Measurements from ENCODE around the gene MARCO.

The MARCO gene

GRCh38 chr2:118913131-118913802 is 28.7 kb upstream of the MARCO start:
- H3K4me3 ChIP-seq (ENCODE audit: low read length), result no peak overlapping the region
- H3K9ac ChIP-seq (ENCODE audit: low read depth, low read length), result no peak overlapping the region
- 96% methylated on average over 3 of the region's 3 CpGs for WGBS
- H3K9me3 ChIP-seq (ENCODE audit: insufficient read depth, low read depth, low read length), result no peaks in the 10 kb centered on the region
- no peaks in the 10 kb centered on the region for H3K36me3 ChIP-seq (ENCODE audit: insufficient read depth, low read length)
- no peaks in the 10 kb centered on the region for H3K27me3 ChIP-seq (ENCODE audit: insufficient read depth, low read length)
- H3K27ac ChIP-seq (ENCODE audit: low read depth, low read length), result no peak overlapping the region
- no peaks in the 10 kb centered on the region for H3K4me1 ChIP-seq (ENCODE audit: insufficient read depth, low read length)

- Histone ChIP-seq H3K9me3 (ENCODE audit: insufficient read depth, low read depth, low read length) (no peaks in the 10 kb centered on the region), H3K27me3 (ENCODE audit: insufficient read depth, low read length) (no peaks in the 10 kb centered on the region), H3K36me3 (ENCODE audit: insufficient read depth, low read length) (no peaks in the 10 kb centered on the region), H3K4me3 (ENCODE audit: low read length) (no peak overlapping the region), H3K27ac (ENCODE audit: low read depth, low read length) (no peak overlapping the region), H3K9ac (ENCODE audit: low read depth, low read length) (no peak overlapping the region), H3K4me1 (ENCODE audit: insufficient read depth, low read length) (no peaks in the 10 kb centered on the region)
- WGBS, result 96% methylated on average over 3 of the region's 3 CpGs
These were observed 28.0 kb upstream of the MARCO start for GRCh38 chr2:118913803-118914645.

- Histone ChIP-seq H3K36me3 (ENCODE audit: insufficient read depth, low read length) (no peaks in the 10 kb centered on the region), H3K4me1 (ENCODE audit: insufficient read depth, low read length) (no peaks in the 10 kb centered on the region), H3K9ac (ENCODE audit: low read depth, low read length) (no peak overlapping the region), H3K27me3 (ENCODE audit: insufficient read depth, low read length) (no peaks in the 10 kb centered on the region), H3K27ac (ENCODE audit: low read depth, low read length) (no peak overlapping the region), H3K4me3 (ENCODE audit: low read length) (no peak overlapping the region), H3K9me3 (ENCODE audit: insufficient read depth, low read depth, low read length) (no peaks in the 10 kb centered on the region)
- WGBS, result 88% methylated on average over 9 of the region's 9 CpGs
These were observed 27.1 kb upstream of the MARCO start for GRCh38 chr2:118914721-118915453.

DNA sequence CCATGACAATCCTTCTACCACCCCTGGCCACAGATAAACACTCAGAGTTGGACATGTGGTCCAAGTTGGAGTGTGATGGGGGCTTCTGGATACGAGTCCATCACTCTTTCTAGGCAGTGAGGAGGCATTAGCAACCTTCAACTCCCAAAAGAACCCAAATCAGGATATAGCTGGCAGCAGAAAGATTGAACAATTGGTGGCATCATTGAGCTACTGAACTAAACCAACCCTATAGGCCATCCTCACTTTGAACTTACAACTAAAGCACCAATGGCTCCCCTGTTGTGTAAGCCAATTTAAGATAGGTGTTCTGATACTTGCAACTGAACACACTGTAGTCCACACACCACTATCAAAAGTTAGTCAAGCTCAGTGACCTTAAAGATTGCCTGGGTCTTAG is 24.0 kb upstream of the MARCO start:
- WGBS, result 83% methylated on average over 1 of the region's 1 CpG

DNA sequence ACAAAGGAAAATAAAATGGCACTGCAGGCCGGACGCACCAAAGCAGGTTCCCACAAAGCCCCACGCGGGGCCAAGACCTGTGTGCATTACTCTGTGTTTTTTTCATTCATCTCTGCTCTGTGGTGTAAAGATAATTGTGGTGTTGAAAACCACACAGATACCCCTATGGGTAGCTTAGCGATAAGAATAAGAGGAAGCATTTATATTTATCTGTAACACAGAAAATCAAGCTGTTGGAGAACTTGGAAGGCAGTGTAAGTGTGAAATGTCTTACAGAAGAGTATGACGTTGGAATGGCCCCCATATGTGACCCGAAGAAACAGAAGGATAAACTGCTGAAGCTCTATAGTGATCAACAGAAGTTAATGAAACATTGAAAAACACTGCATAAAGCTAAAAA is 20.3 kb upstream of the MARCO start:
- Histone ChIP-seq H3K27me3 (ENCODE audit: insufficient read depth, low read length) (no peaks in the 10 kb centered on the region; the same call in 1 of the 2 replicates), H3K4me3 (ENCODE audit: low read length) (no peak overlapping the region), H3K36me3 (ENCODE audit: insufficient read depth, low read length) (no peaks in the 10 kb centered on the region), H3K4me1 (ENCODE audit: insufficient read depth, low read length) (no peaks in the 10 kb centered on the region), H3K9ac (ENCODE audit: low read depth, low read length) (no peak overlapping the region), H3K9me3 (ENCODE audit: insufficient read depth, low read depth, low read length) (peaks cover 3% of the 10 kb centered on the region; the same call in 1 of the 2 replicates), H3K27ac (ENCODE audit: low read depth, low read length) (no peak overlapping the region)
- 88% methylated on average over 6 of the region's 7 CpGs for WGBS

More for the DNA sequence above, 24.0 kb upstream of the MARCO start:
- Histone ChIP-seq H3K27ac (ENCODE audit: low read depth, low read length) (no peak overlapping the region), H3K4me1 (ENCODE audit: insufficient read depth, low read length) (no peaks in the 10 kb centered on the region), H3K27me3 (ENCODE audit: insufficient read depth, low read length) (no peaks in the 10 kb centered on the region), H3K9me3 (ENCODE audit: insufficient read depth, low read depth, low read length) (no peaks in the 10 kb centered on the region), H3K36me3 (ENCODE audit: insufficient read depth, low read length) (no peaks in the 10 kb centered on the region), H3K4me3 (ENCODE audit: low read length) (no peak overlapping the region), H3K9ac (ENCODE audit: low read depth, low read length) (no peak overlapping the region)

DNA sequence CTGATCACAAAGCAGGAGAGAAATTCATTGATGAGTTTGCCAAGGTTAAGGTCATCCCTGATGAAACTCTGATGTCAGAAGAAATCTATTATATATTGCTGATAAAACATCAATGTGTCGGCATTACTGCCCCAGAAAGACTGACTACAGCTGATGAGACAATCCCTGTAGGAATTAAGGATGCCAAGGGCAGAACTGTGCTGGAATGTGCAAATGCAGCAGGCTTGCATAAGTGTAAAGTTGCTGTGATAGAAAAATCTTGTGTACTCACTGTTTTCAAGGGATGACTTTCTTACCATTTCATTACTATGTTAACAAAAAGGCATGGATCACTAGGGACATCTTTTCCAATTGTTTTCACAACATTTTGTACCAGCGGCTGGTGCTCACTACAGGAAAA is 19.7 kb upstream of the MARCO start:
- Histone ChIP-seq H3K4me1 (ENCODE audit: insufficient read depth, low read length) (no peaks in the 10 kb centered on the region), H3K4me3 (ENCODE audit: low read length) (no peak overlapping the region), H3K27ac (ENCODE audit: low read depth, low read length) (no peak overlapping the region), H3K27me3 (ENCODE audit: insufficient read depth, low read length) (no peaks in the 10 kb centered on the region; the same call in 1 of the 2 replicates), H3K9ac (ENCODE audit: low read depth, low read length) (no peak overlapping the region), H3K9me3 (ENCODE audit: insufficient read depth, low read depth, low read length) (peaks cover 3% of the 10 kb centered on the region; the same call in 1 of the 2 replicates), H3K36me3 (ENCODE audit: insufficient read depth, low read length) (no peaks in the 10 kb centered on the region)
- 96% methylated on average over 2 of the region's 2 CpGs for WGBS

GRCh38 chr2:118923371-118923770 is 18.6 kb upstream of the MARCO start:
- Histone ChIP-seq H3K27me3 (ENCODE audit: insufficient read depth, low read length) (no peaks in the 10 kb centered on the region; the same call in 1 of the 2 replicates), H3K27ac (ENCODE audit: low read depth, low read length) (no peak overlapping the region), H3K9me3 (ENCODE audit: insufficient read depth, low read depth, low read length) (peaks cover 3% of the 10 kb centered on the region; the same call in 1 of the 2 replicates), H3K9ac (ENCODE audit: low read depth, low read length) (no peak overlapping the region), H3K36me3 (ENCODE audit: insufficient read depth, low read length) (no peaks in the 10 kb centered on the region), H3K4me1 (ENCODE audit: insufficient read depth, low read length) (no peaks in the 10 kb centered on the region), H3K4me3 (ENCODE audit: low read length) (no peak overlapping the region)
- 97% methylated on average over 1 of the region's 1 CpG for WGBS

DNA sequence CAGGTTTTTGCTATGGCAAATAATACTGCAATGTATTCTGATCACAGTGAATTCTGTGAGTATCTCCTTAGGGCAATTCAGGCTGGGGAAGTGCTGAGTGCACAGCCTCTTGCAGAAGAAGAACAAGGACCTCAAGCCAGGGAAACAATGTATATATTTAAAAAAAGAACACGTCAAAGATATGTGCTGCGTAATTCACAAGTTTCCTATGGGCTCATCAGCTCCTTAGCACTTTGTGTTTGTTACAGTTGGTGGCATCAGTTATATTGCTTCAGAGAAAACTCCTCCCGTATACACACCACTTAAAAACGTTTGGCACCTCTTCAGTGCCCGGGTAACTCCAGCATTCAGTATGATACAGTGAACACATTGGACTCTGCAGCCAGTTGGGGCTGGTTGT is 16.5 kb upstream of the MARCO start:
- WGBS, result 84% methylated on average over 5 of the region's 5 CpGs
- Histone ChIP-seq H3K27me3 (ENCODE audit: insufficient read depth, low read length) (no peaks in the 10 kb centered on the region; the same call in 1 of the 2 replicates), H3K4me3 (ENCODE audit: low read length) (no peak overlapping the region), H3K4me1 (ENCODE audit: insufficient read depth, low read length) (no peaks in the 10 kb centered on the region), H3K9me3 (ENCODE audit: insufficient read depth, low read depth, low read length) (peaks cover 3% of the 10 kb centered on the region; the same call in 1 of the 2 replicates), H3K9ac (ENCODE audit: low read depth, low read length) (no peak overlapping the region), H3K36me3 (ENCODE audit: insufficient read depth, low read length) (no peaks in the 10 kb centered on the region), H3K27ac (ENCODE audit: low read depth, low read length) (no peak overlapping the region)

GRCh38 chr2:118925981-118926380 is 16.0 kb upstream of the MARCO start:
- no peaks in the 10 kb centered on the region for H3K36me3 ChIP-seq (ENCODE audit: insufficient read depth, low read length)
- H3K9ac ChIP-seq (ENCODE audit: low read depth, low read length), result no peak overlapping the region
- H3K4me3 ChIP-seq (ENCODE audit: low read length), result no peak overlapping the region
- H3K27me3 ChIP-seq (ENCODE audit: insufficient read depth, low read length), result no peaks in the 10 kb centered on the region; the same call in 1 of the 2 replicates
- H3K4me1 ChIP-seq (ENCODE audit: insufficient read depth, low read length), result no peaks in the 10 kb centered on the region
- H3K9me3 ChIP-seq (ENCODE audit: insufficient read depth, low read depth, low read length), result peaks cover 3% of the 10 kb centered on the region; the same call in 1 of the 2 replicates
- 80% methylated on average over 1 of the region's 1 CpG for WGBS
- no peak overlapping the region for H3K27ac ChIP-seq (ENCODE audit: low read depth, low read length)

GRCh38 chr2:118929059-118929458 is 12.9 kb upstream of the MARCO start:
- H3K27ac ChIP-seq (ENCODE audit: low read depth, low read length), result no peak overlapping the region
- peaks cover 14% of the 10 kb centered on the region for H3K9me3 ChIP-seq (ENCODE audit: insufficient read depth, low read depth, low read length)
- no peaks in the 10 kb centered on the region for H3K4me1 ChIP-seq (ENCODE audit: insufficient read depth, low read length)
- no peaks in the 10 kb centered on the region; the same call in 1 of the 2 replicates for H3K27me3 ChIP-seq (ENCODE audit: insufficient read depth, low read length)
- WGBS, result 96% methylated on average over 1 of the region's 1 CpG
- no peaks in the 10 kb centered on the region for H3K36me3 ChIP-seq (ENCODE audit: insufficient read depth, low read length)
- H3K9ac ChIP-seq (ENCODE audit: low read depth, low read length), result no peak overlapping the region
- H3K4me3 ChIP-seq (ENCODE audit: low read length), result no peak overlapping the region

GRCh38 chr2:118932949-118933348 is 9.0 kb upstream of the MARCO start:
- H3K9ac ChIP-seq (ENCODE audit: low read depth, low read length), result no peak overlapping the region
- no peaks in the 10 kb centered on the region for H3K4me1 ChIP-seq (ENCODE audit: insufficient read depth, low read length)
- no peaks in the 10 kb centered on the region for H3K36me3 ChIP-seq (ENCODE audit: insufficient read depth, low read length)
- H3K27me3 ChIP-seq (ENCODE audit: insufficient read depth, low read length), result no peaks in the 10 kb centered on the region
- no peak overlapping the region for H3K27ac ChIP-seq (ENCODE audit: low read depth, low read length)
- peaks cover 14% of the 10 kb centered on the region for H3K9me3 ChIP-seq (ENCODE audit: insufficient read depth, low read depth, low read length)
- 100% methylated on average over 1 of the region's 1 CpG for WGBS
- H3K4me3 ChIP-seq (ENCODE audit: low read length), result no peak overlapping the region

Measured in HUES64 (cell line).